Type B pancreatic cell (in vitro differentiated cells): ENCODE data around the gene CFAP53. TPM values are rescaled to one million over a fixed set of nuclear protein-coding genes. Genes with fewer than 3 reads are reported as not detected.

Source experiments
- DNase-seq: peaks from one replicate; pipeline ENCODE4 v3.0.0; 2021; ENCODE audit warnings: mixed read lengths; ENCODE audit not compliant: unreplicated experiment; ENCODE audit errors: extremely low spot score
- H3K27ac Mint-ChIP-seq: 2 replicates; pipeline ENCODE4 v1.8.0; 2021; ENCODE audit warnings: mild to moderate bottlenecking, mixed read lengths
- H3K27me3 Mint-ChIP-seq: 2 replicates; pipeline ENCODE4 v1.8.0; 2021; ENCODE audit warnings: mixed read lengths
- H3K36me3 Mint-ChIP-seq: 2 replicates; pipeline ENCODE4 v1.8.0; 2021; ENCODE audit warnings: mixed read lengths
- H3K4me1 Mint-ChIP-seq: one replicate; pipeline ENCODE4 v1.8.0; 2021; ENCODE audit warnings: mixed read lengths; ENCODE audit not compliant: unreplicated experiment
- H3K4me3 Mint-ChIP-seq: 2 replicates; pipeline ENCODE4 v1.8.0; 2021; ENCODE audit warnings: mild to moderate bottlenecking, mixed read lengths
- H3K9me3 Mint-ChIP-seq: 2 replicates; pipeline ENCODE4 v1.8.0; 2021; ENCODE audit warnings: mixed read lengths
- CTCF ChIP-seq: fragments of 200-600 bp; sonication (generic); conservative IDR thresholded peaks from 2 replicates; pipeline ENCODE4 v1.5.0; 2021; ENCODE audit warnings: antibody characterized with exemption, mild to moderate bottlenecking
- total RNA-seq: library from RNA; stranded (reverse); gene quantifications from 2 replicates; pipeline ENCODE4 v1.2.1, GENCODE V29; 2021; ENCODE audit warnings: low replicate concordance

Gene CFAP53
- total RNA-seq, 1 donor from 2014 or later: 1.1 TPM

- TF ChIP-seq CTCF: no peak
- no peak for DNase-seq
- H3K9me3 Mint-ChIP-seq: no peaks in the 10 kb centered on the region
Observed at GRCh38 chr18:50193796-50194630, 72.3 kb downstream of the CFAP53 start.

GRCh38 chr18:50192995-50193795 is 73.1 kb downstream of the CFAP53 start:
- TF ChIP-seq CTCF: no peak
- Mint-ChIP-seq H3K4me1 (peaks cover 4% of the 10 kb centered on the region), H3K27me3 (peaks cover 76% of the 10 kb centered on the region), H3K36me3 (no peaks in the 10 kb centered on the region), H3K4me3 (peak overlapping the region; percentile 94), H3K27ac (peak overlapping the region; percentile 89), H3K9me3 (no peaks in the 10 kb centered on the region)
- DNase-seq: no peak

More at GRCh38 chr18:50193796-50194630, 72.3 kb downstream of the CFAP53 start:
- Mint-ChIP-seq H3K27ac (peak overlapping the region; percentile 89), H3K27me3 (peaks cover 77% of the 10 kb centered on the region), H3K4me1 (peaks cover 4% of the 10 kb centered on the region), H3K36me3 (no peaks in the 10 kb centered on the region), H3K4me3 (peak overlapping the region; percentile 94)

- H3K9me3 Mint-ChIP-seq: no peaks in the 10 kb centered on the region
- no peak overlapping the region for H3K27ac Mint-ChIP-seq
- no peak for DNase-seq
- peaks cover 61% of the 10 kb centered on the region for H3K27me3 Mint-ChIP-seq
- H3K4me3 Mint-ChIP-seq: peak overlapping the region; percentile 11
- peaks cover 4% of the 10 kb centered on the region for H3K4me1 Mint-ChIP-seq
- no peak for TF ChIP-seq CTCF
- no peaks in the 10 kb centered on the region for H3K36me3 Mint-ChIP-seq
Observed at GRCh38 chr18:50190926-50191325, 75.4 kb downstream of the CFAP53 start.

GRCh38 chr18:50190236-50190635 is 76.1 kb downstream of the CFAP53 start:
- TF ChIP-seq CTCF: no peak
- no peak for DNase-seq
- Mint-ChIP-seq H3K27ac (no peak overlapping the region), H3K4me3 (no peak overlapping the region), H3K4me1 (peaks cover 4% of the 10 kb centered on the region), H3K9me3 (no peaks in the 10 kb centered on the region), H3K36me3 (no peaks in the 10 kb centered on the region), H3K27me3 (peaks cover 54% of the 10 kb centered on the region)

DNA sequence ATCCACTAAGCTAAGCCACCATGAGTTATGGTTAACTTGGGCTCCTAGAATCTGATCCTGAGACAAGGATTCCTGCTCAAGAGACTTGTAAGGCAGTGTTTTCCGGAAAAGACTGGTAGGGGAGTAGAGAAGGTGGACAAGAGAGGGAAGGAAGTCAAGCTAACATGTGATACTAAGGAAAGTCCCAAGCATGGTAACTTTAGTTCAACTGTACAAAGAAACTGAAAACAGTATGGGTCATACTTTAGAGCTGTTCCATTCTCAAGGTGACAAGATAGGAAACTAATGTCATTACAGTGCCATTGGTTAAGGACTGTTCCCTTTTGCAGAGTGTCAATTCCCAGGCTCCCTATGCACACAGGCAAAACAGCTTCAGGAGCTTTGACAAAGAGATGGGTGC is 77.1 kb downstream of the CFAP53 start:
- H3K4me3 Mint-ChIP-seq: peak overlapping the region; percentile 2
- no peak for DNase-seq

More for the DNA sequence above, 77.1 kb downstream of the CFAP53 start:
- TF ChIP-seq CTCF: no peak
- Mint-ChIP-seq H3K27me3 (peaks cover 53% of the 10 kb centered on the region), H3K9me3 (no peaks in the 10 kb centered on the region), H3K4me1 (peaks cover 5% of the 10 kb centered on the region), H3K36me3 (no peaks in the 10 kb centered on the region), H3K27ac (peak overlapping the region; percentile 10)
